ENCODE data around the gene SZT2.

DNA sequence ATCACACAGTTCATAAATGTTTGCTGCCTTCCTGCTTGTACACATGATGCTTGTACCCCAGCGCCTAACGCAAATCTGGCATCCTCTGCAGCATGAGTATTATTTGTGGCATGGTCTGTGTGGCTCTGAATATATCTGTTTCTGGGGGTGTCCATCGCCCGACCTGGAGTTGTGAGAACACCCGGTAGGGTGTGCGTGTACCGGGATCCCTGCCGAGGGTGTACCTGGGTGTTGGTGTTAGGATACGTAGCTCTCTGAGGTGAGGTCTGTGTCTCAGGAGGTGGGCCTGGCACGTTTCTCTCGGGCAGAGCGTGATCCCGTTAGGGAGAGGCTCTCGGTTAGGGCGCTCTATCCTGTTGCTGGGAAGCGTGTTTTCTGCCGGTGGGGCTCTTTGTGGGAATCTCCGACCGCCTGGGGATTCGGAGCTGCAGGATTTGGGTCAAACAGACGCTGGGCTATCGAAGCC lies 41.3 kb upstream of the SZT2 start:
- TF ChIP-seq, protein P1, sequence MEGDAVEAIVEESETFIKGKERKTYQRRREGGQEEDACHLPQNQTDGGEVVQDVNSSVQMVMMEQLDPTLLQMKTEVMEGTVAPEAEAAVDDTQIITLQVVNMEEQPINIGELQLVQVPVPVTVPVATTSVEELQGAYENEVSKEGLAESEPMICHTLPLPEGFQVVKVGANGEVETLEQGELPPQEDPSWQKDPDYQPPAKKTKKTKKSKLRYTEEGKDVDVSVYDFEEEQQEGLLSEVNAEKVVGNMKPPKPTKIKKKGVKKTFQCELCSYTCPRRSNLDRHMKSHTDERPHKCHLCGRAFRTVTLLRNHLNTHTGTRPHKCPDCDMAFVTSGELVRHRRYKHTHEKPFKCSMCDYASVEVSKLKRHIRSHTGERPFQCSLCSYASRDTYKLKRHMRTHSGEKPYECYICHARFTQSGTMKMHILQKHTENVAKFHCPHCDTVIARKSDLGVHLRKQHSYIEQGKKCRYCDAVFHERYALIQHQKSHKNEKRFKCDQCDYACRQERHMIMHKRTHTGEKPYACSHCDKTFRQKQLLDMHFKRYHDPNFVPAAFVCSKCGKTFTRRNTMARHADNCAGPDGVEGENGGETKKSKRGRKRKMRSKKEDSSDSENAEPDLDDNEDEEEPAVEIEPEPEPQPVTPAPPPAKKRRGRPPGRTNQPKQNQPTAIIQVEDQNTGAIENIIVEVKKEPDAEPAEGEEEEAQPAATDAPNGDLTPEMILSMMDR (IDR thresholded peaks at IDR 0.05) = no peak
- TF ChIP-seq, protein P2, sequence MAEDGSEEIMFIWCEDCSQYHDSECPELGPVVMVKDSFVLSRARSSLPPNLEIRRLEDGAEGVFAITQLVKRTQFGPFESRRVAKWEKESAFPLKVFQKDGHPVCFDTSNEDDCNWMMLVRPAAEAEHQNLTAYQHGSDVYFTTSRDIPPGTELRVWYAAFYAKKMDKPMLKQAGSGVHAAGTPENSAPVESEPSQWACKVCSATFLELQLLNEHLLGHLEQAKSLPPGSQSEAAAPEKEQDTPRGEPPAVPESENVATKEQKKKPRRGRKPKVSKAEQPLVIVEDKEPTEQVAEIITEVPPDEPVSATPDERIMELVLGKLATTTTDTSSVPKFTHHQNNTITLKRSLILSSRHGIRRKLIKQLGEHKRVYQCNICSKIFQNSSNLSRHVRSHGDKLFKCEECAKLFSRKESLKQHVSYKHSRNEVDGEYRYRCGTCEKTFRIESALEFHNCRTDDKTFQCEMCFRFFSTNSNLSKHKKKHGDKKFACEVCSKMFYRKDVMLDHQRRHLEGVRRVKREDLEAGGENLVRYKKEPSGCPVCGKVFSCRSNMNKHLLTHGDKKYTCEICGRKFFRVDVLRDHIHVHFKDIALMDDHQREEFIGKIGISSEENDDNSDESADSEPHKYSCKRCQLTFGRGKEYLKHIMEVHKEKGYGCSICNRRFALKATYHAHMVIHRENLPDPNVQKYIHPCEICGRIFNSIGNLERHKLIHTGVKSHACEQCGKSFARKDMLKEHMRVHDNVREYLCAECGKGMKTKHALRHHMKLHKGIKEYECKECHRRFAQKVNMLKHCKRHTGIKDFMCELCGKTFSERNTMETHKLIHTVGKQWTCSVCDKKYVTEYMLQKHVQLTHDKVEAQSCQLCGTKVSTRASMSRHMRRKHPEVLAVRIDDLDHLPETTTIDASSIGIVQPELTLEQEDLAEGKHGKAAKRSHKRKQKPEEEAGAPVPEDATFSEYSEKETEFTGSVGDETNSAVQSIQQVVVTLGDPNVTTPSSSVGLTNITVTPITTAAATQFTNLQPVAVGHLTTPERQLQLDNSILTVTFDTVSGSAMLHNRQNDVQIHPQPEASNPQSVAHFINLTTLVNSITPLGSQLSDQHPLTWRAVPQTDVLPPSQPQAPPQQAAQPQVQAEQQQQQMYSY (CRISPR knock-in tag; IDR thresholded peaks at IDR 0.05) = no peak
- TF ChIP-seq SP1 (CRISPR knock-in tag; conservative IDR thresholded peaks at IDR 0.05) (no peak), ZBTB21 (CRISPR knock-in tag; IDR thresholded peaks at IDR 0.05; ENCODE audit: borderline replicate concordance) (no peak), NR2C2 (CRISPR knock-in tag; IDR thresholded peaks at IDR 0.05) (no peak)

All from WTC11 (cell line).